KMS-11 (cell line): Measurements from ENCODE around the gene ZMYND10.

Source experiments
- H2AFZ ChIP-seq: fragments of 200-600 bp; sonication (generic); 2 replicates; pipeline ENCODE4 v1.6.1; 2016; ENCODE audit warnings: antibody characterized with exemption, mixed run types, low read depth
- H3K27ac ChIP-seq: fragments of 200-600 bp; sonication (generic); 2 replicates; pipeline ENCODE4 v1.6.1; 2016; ENCODE audit warnings: mild to moderate bottlenecking, mixed run types
- H3K27me3 ChIP-seq: fragments of 200-600 bp; sonication (generic); 2 replicates; pipeline ENCODE4 v1.6.1; 2017; ENCODE audit warnings: mild to moderate bottlenecking, low read depth, mixed run types, moderate library complexity; ENCODE audit not compliant: insufficient read depth
- H3K36me3 ChIP-seq: fragments of 200-600 bp; sonication (generic); 2 replicates; pipeline ENCODE4 v1.6.1; 2017; ENCODE audit warnings: mild to moderate bottlenecking, mixed run types; ENCODE audit not compliant: insufficient read depth
- H3K4me1 ChIP-seq: fragments of 200-600 bp; sonication (generic); 2 replicates; pipeline ENCODE4 v1.6.1; 2016; ENCODE audit warnings: mild to moderate bottlenecking, low read depth, mixed run types; ENCODE audit not compliant: poor library complexity, severe bottlenecking
- H3K4me2 ChIP-seq: fragments of 200-600 bp; sonication (generic); 2 replicates; pipeline ENCODE4 v1.7.0; 2016; ENCODE audit warnings: mild to moderate bottlenecking, mixed run types
- H3K4me3 ChIP-seq: fragments of 200-600 bp; sonication (generic); IDR thresholded peaks from 2 replicates; pipeline ENCODE4 v1.6.1; 2017; ENCODE audit warnings: low read depth, low read length, mixed read lengths; ENCODE audit not compliant: insufficient read depth
- H3K79me2 ChIP-seq: fragments of 200-600 bp; sonication (generic); 2 replicates; pipeline ENCODE4 v1.6.1; 2016; ENCODE audit warnings: low read depth, mixed run types; ENCODE audit not compliant: insufficient read depth
- H3K9ac ChIP-seq: fragments of 200-600 bp; sonication (generic); 2 replicates; pipeline ENCODE4 v1.6.1; 2016; ENCODE audit warnings: mild to moderate bottlenecking, mixed run types
- H4K20me1 ChIP-seq: fragments of 200-600 bp; sonication (generic); 2 replicates; pipeline ENCODE4 v1.6.1; 2016; ENCODE audit warnings: mild to moderate bottlenecking, mixed run types; ENCODE audit not compliant: insufficient read depth
- TF ChIP-seq, protein P1 (sequence below): fragments of 200-600 bp; sonication (generic); conservative IDR thresholded peaks from 2 replicates; pipeline ENCODE4 v1.6.1; 2017; ENCODE audit warnings: low read depth, mild to moderate bottlenecking, antibody characterized with exemption, low read length, moderate library complexity, mixed read lengths

Gene ZMYND10

DNA sequence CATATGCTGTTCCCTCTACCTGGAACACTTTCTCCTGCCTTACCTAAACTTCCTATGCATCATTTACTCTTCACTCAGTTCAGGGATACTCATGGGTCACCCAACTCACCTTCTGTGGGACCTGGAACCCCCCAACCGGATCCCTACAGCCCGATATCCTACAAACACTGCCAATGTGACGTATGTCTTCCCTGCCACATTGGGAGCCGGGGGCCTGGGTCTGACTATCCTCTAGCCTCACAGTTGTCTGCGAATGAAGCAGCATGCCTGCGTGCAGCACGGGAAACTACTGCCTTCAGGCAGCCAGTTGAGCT, 4.6 kb upstream of the ZMYND10 start:
- Histone ChIP-seq H3K27me3 (no peaks in the 10 kb centered on the region), H2AFZ (peak overlapping the region; percentile 71), H3K79me2 (no peaks in the 10 kb centered on the region), H4K20me1 (no peaks in the 10 kb centered on the region), H3K36me3 (no peaks in the 10 kb centered on the region), H3K4me2 (peak overlapping the region; percentile 74), H3K4me3 (peak overlapping the region; percentile 31), H3K4me1 (peaks cover 10% of the 10 kb centered on the region), H3K9ac (peak overlapping the region; percentile 49; the same call in 1 of the 2 replicates), H3K27ac (peak overlapping the region; percentile 43; the same call in 1 of the 2 replicates)
- TF ChIP-seq, protein P1, sequence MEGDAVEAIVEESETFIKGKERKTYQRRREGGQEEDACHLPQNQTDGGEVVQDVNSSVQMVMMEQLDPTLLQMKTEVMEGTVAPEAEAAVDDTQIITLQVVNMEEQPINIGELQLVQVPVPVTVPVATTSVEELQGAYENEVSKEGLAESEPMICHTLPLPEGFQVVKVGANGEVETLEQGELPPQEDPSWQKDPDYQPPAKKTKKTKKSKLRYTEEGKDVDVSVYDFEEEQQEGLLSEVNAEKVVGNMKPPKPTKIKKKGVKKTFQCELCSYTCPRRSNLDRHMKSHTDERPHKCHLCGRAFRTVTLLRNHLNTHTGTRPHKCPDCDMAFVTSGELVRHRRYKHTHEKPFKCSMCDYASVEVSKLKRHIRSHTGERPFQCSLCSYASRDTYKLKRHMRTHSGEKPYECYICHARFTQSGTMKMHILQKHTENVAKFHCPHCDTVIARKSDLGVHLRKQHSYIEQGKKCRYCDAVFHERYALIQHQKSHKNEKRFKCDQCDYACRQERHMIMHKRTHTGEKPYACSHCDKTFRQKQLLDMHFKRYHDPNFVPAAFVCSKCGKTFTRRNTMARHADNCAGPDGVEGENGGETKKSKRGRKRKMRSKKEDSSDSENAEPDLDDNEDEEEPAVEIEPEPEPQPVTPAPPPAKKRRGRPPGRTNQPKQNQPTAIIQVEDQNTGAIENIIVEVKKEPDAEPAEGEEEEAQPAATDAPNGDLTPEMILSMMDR, result no peak

- no peaks in the 10 kb centered on the region for H3K27me3 ChIP-seq
- no peak overlapping the region for H3K27ac ChIP-seq
- H3K36me3 ChIP-seq, result no peaks in the 10 kb centered on the region
- no peak overlapping the region for H3K9ac ChIP-seq
- no peak overlapping the region for H3K4me3 ChIP-seq
- TF ChIP-seq, protein P1, result peak; percentile 58
- no peak overlapping the region for H2AFZ ChIP-seq
- H3K4me2 ChIP-seq, result no peak overlapping the region
- no peaks in the 10 kb centered on the region for H4K20me1 ChIP-seq
- H3K4me1 ChIP-seq, result peaks cover 10% of the 10 kb centered on the region
- no peaks in the 10 kb centered on the region for H3K79me2 ChIP-seq
Observed at GRCh38 chr3:50347187-50347813, 1.8 kb upstream of the ZMYND10 start.

DNA sequence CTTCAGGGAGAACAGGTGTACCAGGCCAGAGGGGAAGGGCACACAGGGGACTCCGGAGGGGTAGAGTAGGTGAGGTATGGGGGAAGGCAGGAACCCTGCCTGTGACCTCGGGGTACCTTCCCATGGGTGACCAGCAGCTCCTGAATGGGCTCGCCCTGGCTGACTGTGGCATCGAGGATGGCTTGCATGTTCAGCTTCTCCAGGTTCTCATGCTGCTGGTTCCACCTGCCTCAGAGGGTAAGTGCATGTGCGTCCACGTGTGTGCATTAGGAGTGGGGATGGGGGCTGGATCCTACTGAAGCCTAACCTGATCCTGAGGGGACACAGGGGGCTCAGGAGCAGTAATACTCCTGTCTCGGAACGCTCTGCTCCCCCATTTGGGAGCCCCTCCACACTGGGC, 524 bp downstream of the ZMYND10 start:
- Histone ChIP-seq H3K4me1 (peaks cover 8% of the 10 kb centered on the region), H3K9ac (no peak overlapping the region)
- TF ChIP-seq, protein P1, result no peak

DNA sequence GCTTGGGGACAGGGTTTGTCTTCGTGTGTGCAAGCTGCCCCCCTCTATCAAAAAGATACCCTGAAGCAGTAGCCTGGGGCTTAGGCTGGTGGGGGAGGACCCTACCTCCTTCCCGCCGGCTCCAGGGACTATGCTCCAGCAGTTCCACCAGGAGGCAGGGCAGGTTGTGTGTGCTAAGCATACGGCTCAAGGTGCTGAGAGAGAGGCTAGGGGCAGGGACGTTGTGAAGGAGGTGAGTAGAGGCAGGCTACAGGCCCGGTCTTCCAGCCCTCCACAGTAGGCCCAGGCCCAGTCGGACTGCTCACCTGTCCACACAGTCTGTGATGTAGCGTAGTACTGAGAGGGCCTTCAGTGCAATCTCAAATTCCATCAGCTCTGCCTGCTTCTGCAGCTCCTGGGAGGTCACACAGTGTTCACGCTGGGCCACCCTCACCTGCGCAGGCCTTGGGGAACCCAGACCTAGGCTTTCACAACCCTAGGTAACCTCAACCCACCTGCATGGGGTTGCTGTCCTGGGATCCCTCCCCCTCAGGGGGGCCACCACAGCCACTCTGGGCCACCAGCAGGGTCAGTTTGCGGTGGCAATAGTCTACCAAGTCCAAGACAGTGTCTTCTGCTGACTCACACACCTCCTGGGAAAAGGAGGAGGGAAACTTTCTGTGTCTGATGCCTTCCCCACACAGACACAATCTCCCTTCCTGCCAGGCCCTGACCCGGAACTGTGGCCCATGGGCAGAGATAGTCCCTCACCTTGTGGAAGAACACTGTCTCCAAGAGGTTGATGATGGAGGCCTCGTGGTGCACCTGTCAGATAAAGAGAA, 2.5 kb downstream of the ZMYND10 start:
- no peaks in the 10 kb centered on the region for H3K4me1 ChIP-seq
- no peak overlapping the region for H3K4me3 ChIP-seq
- H3K36me3 ChIP-seq, result no peaks in the 10 kb centered on the region
- TF ChIP-seq, protein P1, result no peak
- H3K4me2 ChIP-seq, result no peak overlapping the region
- no peak overlapping the region for H3K9ac ChIP-seq
- H3K27me3 ChIP-seq, result no peaks in the 10 kb centered on the region
- H4K20me1 ChIP-seq, result no peaks in the 10 kb centered on the region
- no peaks in the 10 kb centered on the region for H3K79me2 ChIP-seq
- H3K27ac ChIP-seq, result no peak overlapping the region
- H2AFZ ChIP-seq, result no peak overlapping the region

More for the DNA sequence above, 524 bp downstream of the ZMYND10 start:
- Histone ChIP-seq H4K20me1 (no peaks in the 10 kb centered on the region), H3K36me3 (no peaks in the 10 kb centered on the region), H3K27me3 (no peaks in the 10 kb centered on the region), H3K4me3 (no peak overlapping the region), H3K27ac (no peak overlapping the region), H2AFZ (no peak overlapping the region), H3K79me2 (no peaks in the 10 kb centered on the region), H3K4me2 (peak overlapping the region; percentile 9; the same call in 1 of the 2 replicates)
